GM23338 (cell line): ENCODE results near the gene MPHOSPH8. TPM values are rescaled to one million over a fixed set of nuclear protein-coding genes. Genes with fewer than 3 reads are reported as not detected.

ENCODE experiments used
- ATAC-seq: fragments of 200-7000 bp; cut with Tn5 transposase; 3 replicates; pipeline ENCODE4 v1.9.1; 2020
- DNase-seq: peaks from one replicate; pipeline ENCODE4 v3.0.0-alpha.2; 2015; ENCODE audit warnings: low spot score
- H2AFZ ChIP-seq: fragments of 200-600 bp; sonication (generic); 2 replicates; pipeline ENCODE4 v1.8.0; 2016; ENCODE audit warnings: antibody characterized with exemption, mild to moderate bottlenecking, moderate library complexity
- H3F3A ChIP-seq: fragments of 200-600 bp; sonication (generic); replicated peaks from 2 replicates; pipeline ENCODE4 v1.8.0; 2017; ENCODE audit warnings: antibody characterized with exemption, mixed run types, low read depth
- H3K27ac ChIP-seq: fragments of 200-600 bp; sonication (generic); 2 replicates; pipeline ENCODE4 v1.6.1; 2016; ENCODE audit warnings: low read depth
- H3K27me3 ChIP-seq: fragments of 200-600 bp; sonication (generic); 2 replicates; pipeline ENCODE4 v1.8.0; 2016; ENCODE audit warnings: mild to moderate bottlenecking, mixed run types, moderate library complexity; ENCODE audit not compliant: insufficient read depth
- H3K36me3 ChIP-seq: fragments of 200-600 bp; sonication (generic); 2 replicates; pipeline ENCODE4 v1.8.0; 2016; ENCODE audit warnings: mild to moderate bottlenecking; ENCODE audit not compliant: insufficient read depth
- H3K4me1 ChIP-seq: fragments of 200-600 bp; sonication (generic); 2 replicates; pipeline ENCODE4 v1.8.0; 2016; ENCODE audit warnings: mild to moderate bottlenecking, moderate library complexity; ENCODE audit not compliant: insufficient read depth
- H3K4me2 ChIP-seq: fragments of 200-600 bp; sonication (generic); 2 replicates; pipeline ENCODE4 v1.7.1; 2017; ENCODE audit warnings: mixed run types
- H3K4me3 ChIP-seq: fragments of 200-600 bp; sonication (generic); 2 replicates; pipeline ENCODE4 v1.6.1; 2016; ENCODE audit warnings: mixed run types
- H3K79me2 ChIP-seq: fragments of 200-600 bp; sonication (generic); replicated peaks from 2 replicates; pipeline ENCODE4 v1.8.0; 2017; ENCODE audit warnings: mild to moderate bottlenecking; ENCODE audit not compliant: insufficient read depth
- H3K9me2 ChIP-seq: fragments of 200-600 bp; sonication (generic); 2 replicates; pipeline ENCODE4 v1.8.0; 2017; ENCODE audit not compliant: insufficient read depth
- H4K20me1 ChIP-seq: fragments of 200-600 bp; sonication (generic); replicated peaks from 2 replicates; pipeline ENCODE4 v1.8.0; 2017; ENCODE audit warnings: mild to moderate bottlenecking; ENCODE audit not compliant: insufficient read depth
- H3K27ac Mint-ChIP-seq: 2 replicates; pipeline ENCODE4 v1.8.0; 2020; ENCODE audit warnings: inconsistent platforms, mild to moderate bottlenecking, moderate library complexity, mixed read lengths
- H3K27me3 Mint-ChIP-seq: 3 replicates; pipeline ENCODE4 v1.8.0; 2022; ENCODE audit warnings: low read depth, mild to moderate bottlenecking, moderate library complexity, mixed read lengths, inconsistent platforms; ENCODE audit not compliant: insufficient read depth, poor library complexity
- H3K36me3 Mint-ChIP-seq: 3 replicates; pipeline ENCODE4 v1.8.0; 2021; ENCODE audit warnings: low read depth, mild to moderate bottlenecking, inconsistent platforms, moderate library complexity, mixed read lengths
- H3K4me1 Mint-ChIP-seq: 3 replicates; pipeline ENCODE4 v1.8.0; 2020; ENCODE audit warnings: mild to moderate bottlenecking, inconsistent platforms, mixed read lengths
- H3K4me3 Mint-ChIP-seq: 3 replicates; pipeline ENCODE4 v1.8.0; 2021; ENCODE audit warnings: moderate library complexity, mild to moderate bottlenecking, inconsistent platforms, mixed read lengths
- H3K9me3 Mint-ChIP-seq: 3 replicates; pipeline ENCODE4 v1.8.0; 2020; ENCODE audit warnings: moderate library complexity, mild to moderate bottlenecking, inconsistent platforms, mixed read lengths
- CREB1 ChIP-seq: fragments of 250-450 bp; sonication (Bioruptor Pico); IDR thresholded peaks from 2 replicates; pipeline ENCODE4 v1.5.0; 2020; ENCODE audit warnings: low read depth, mild to moderate bottlenecking, moderate library complexity
- EZH2 ChIP-seq: fragments of 200-600 bp; sonication (generic); IDR thresholded peaks from one replicate; pipeline ENCODE4 v1.8.0; 2017; ENCODE audit warnings: antibody characterized with exemption, mild to moderate bottlenecking, low read depth; ENCODE audit not compliant: unreplicated experiment
- EZH2phosphoT487 ChIP-seq: fragments of 200-600 bp; sonication (generic); IDR thresholded peaks from one replicate; pipeline ENCODE4 v1.8.1; 2018; ENCODE audit warnings: antibody characterized with exemption; ENCODE audit not compliant: unreplicated experiment
- JUNB ChIP-seq: IDR thresholded peaks from one replicate; pipeline ENCODE4 v1.6.1; 2016; ENCODE audit warnings: antibody characterized with exemption; ENCODE audit not compliant: unreplicated experiment
- NANOG ChIP-seq: IDR thresholded peaks from 2 replicates; pipeline ENCODE4 v1.6.1; 2016; ENCODE audit warnings: antibody characterized with exemption, borderline replicate concordance
- POLR2AphosphoS5 ChIP-seq: IDR thresholded peaks from 2 replicates; pipeline ENCODE4 v1.6.1; 2016; ENCODE audit warnings: antibody characterized with exemption, low read depth
- REST ChIP-seq: IDR thresholded peaks from one replicate; pipeline ENCODE4 v1.6.1; 2018; ENCODE audit warnings: antibody characterized with exemption; ENCODE audit not compliant: unreplicated experiment
- STAT1 ChIP-seq: IDR thresholded peaks from one replicate; pipeline ENCODE4 v1.6.1; 2016; ENCODE audit warnings: antibody characterized with exemption; ENCODE audit not compliant: unreplicated experiment
- ZNF114 ChIP-seq: fragments of 250-450 bp; sonication (Bioruptor Pico); IDR thresholded peaks from 2 replicates; pipeline ENCODE4 v1.5.0; 2020; ENCODE audit warnings: mild to moderate bottlenecking, moderate library complexity
- ZNF331 ChIP-seq: fragments of 250-450 bp; sonication (Bioruptor Pico); IDR thresholded peaks from 2 replicates; pipeline ENCODE4 v1.5.0; 2020; ENCODE audit warnings: low read depth, mild to moderate bottlenecking, moderate library complexity
- polyA plus RNA-seq: library from polyadenylated mRNA; unstranded; fragments of >200 nt; fragmentation: Nextera tagmentation; extraction: Ambion mirVana; gene quantifications from 2 replicates; pipeline ENCODE4 v1.2.1, GENCODE V29; 2016
- total RNA-seq: library from RNA; depleted of rRNA; stranded (reverse); fragments of >200 nt; shearing (Covaris generic); gene quantifications from 2 replicates; pipeline ENCODE4 v1.2.3, GENCODE V29; 2014
- TF ChIP-seq, protein P1 (sequence below), 2 experiments: fragments of 200-600 bp in 1 of 2; sonication (generic) in 1 of 2; conservative IDR thresholded peaks; 2 replicates each; pipeline versions ENCODE4 v1.5.1 to v1.6.1; 2016 to 2017; ENCODE audit warnings: antibody characterized with exemption in 2 of 2, low read depth in 2 of 2, mild to moderate bottlenecking in 2 of 2, moderate library complexity in 1 of 2
- TF ChIP-seq, protein P2 (sequence below): fragments of 250-450 bp; sonication (Bioruptor Pico); IDR thresholded peaks from 2 replicates; pipeline ENCODE4 v1.5.0; 2020; ENCODE audit warnings: mild to moderate bottlenecking, moderate library complexity
- TF ChIP-seq, protein P3 (sequence below): IDR thresholded peaks from 2 replicates; pipeline ENCODE4 v1.6.1; 2016; ENCODE audit warnings: antibody characterized with exemption

The MPHOSPH8 gene
- total and polyA plus RNA-seq, 2 experiments from 2014 or later: 15.6 to 31.9 TPM

DNA sequence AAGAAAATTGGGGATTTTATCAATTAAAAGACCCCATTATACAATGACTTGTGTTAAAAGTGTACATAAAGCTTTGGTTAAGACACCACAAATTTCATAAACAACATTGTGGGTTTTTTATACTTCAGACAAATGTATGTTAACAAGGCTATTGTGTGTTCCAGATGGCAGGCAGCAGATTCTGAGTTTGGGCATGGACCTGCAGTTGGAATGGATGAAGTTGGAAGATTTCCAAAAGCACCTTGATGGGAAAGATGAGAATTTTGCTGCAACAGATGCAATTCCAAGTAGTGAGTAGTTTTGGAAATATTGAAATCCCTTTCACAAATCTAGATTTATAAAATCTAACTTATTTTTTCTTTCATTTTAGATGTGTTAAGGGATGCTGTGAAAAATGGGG, 25.4 kb downstream of the MPHOSPH8 start:
- Histone ChIP-seq H3K9me2 (no peaks in the 10 kb centered on the region), H3K27ac (no peak overlapping the region), H4K20me1 (peaks cover 3% of the 10 kb centered on the region; the same call in 1 of the 2 replicates), H3K4me1 (no peaks in the 10 kb centered on the region), H2AFZ (no peak overlapping the region), H3K36me3 (peaks cover 9% of the 10 kb centered on the region), H3F3A (no peaks in the 10 kb centered on the region), H3K4me3 (no peak overlapping the region), H3K79me2 (no peaks in the 10 kb centered on the region), H3K27me3 (no peaks in the 10 kb centered on the region), H3K4me2 (no peak overlapping the region)
- no peak for ATAC-seq
- Mint-ChIP-seq H3K27ac (no peak overlapping the region), H3K36me3 (peaks cover 23% of the 10 kb centered on the region), H3K4me1 (no peaks in the 10 kb centered on the region), H3K4me3 (no peak overlapping the region), H3K9me3 (no peaks in the 10 kb centered on the region), H3K27me3 (peaks cover under 1% of the 10 kb centered on the region)
- no peak for DNase-seq
- TF ChIP-seq JUNB (no peak), ZNF114 (CRISPR knock-in tag) (no peak), EZH2 (no peak), STAT1 (no peak), REST (no peak), EZH2phosphoT487 (no peak), NANOG (no peak), CREB1 (CRISPR knock-in tag) (no peak), ZNF331 (CRISPR knock-in tag) (no peak), POLR2AphosphoS5 (no peak)
- TF ChIP-seq, protein P1, sequence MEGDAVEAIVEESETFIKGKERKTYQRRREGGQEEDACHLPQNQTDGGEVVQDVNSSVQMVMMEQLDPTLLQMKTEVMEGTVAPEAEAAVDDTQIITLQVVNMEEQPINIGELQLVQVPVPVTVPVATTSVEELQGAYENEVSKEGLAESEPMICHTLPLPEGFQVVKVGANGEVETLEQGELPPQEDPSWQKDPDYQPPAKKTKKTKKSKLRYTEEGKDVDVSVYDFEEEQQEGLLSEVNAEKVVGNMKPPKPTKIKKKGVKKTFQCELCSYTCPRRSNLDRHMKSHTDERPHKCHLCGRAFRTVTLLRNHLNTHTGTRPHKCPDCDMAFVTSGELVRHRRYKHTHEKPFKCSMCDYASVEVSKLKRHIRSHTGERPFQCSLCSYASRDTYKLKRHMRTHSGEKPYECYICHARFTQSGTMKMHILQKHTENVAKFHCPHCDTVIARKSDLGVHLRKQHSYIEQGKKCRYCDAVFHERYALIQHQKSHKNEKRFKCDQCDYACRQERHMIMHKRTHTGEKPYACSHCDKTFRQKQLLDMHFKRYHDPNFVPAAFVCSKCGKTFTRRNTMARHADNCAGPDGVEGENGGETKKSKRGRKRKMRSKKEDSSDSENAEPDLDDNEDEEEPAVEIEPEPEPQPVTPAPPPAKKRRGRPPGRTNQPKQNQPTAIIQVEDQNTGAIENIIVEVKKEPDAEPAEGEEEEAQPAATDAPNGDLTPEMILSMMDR (conservative IDR thresholded peaks at IDR 0.05; ENCODE audit: low read depth in 2 of 2): no peak
- TF ChIP-seq, protein P2, sequence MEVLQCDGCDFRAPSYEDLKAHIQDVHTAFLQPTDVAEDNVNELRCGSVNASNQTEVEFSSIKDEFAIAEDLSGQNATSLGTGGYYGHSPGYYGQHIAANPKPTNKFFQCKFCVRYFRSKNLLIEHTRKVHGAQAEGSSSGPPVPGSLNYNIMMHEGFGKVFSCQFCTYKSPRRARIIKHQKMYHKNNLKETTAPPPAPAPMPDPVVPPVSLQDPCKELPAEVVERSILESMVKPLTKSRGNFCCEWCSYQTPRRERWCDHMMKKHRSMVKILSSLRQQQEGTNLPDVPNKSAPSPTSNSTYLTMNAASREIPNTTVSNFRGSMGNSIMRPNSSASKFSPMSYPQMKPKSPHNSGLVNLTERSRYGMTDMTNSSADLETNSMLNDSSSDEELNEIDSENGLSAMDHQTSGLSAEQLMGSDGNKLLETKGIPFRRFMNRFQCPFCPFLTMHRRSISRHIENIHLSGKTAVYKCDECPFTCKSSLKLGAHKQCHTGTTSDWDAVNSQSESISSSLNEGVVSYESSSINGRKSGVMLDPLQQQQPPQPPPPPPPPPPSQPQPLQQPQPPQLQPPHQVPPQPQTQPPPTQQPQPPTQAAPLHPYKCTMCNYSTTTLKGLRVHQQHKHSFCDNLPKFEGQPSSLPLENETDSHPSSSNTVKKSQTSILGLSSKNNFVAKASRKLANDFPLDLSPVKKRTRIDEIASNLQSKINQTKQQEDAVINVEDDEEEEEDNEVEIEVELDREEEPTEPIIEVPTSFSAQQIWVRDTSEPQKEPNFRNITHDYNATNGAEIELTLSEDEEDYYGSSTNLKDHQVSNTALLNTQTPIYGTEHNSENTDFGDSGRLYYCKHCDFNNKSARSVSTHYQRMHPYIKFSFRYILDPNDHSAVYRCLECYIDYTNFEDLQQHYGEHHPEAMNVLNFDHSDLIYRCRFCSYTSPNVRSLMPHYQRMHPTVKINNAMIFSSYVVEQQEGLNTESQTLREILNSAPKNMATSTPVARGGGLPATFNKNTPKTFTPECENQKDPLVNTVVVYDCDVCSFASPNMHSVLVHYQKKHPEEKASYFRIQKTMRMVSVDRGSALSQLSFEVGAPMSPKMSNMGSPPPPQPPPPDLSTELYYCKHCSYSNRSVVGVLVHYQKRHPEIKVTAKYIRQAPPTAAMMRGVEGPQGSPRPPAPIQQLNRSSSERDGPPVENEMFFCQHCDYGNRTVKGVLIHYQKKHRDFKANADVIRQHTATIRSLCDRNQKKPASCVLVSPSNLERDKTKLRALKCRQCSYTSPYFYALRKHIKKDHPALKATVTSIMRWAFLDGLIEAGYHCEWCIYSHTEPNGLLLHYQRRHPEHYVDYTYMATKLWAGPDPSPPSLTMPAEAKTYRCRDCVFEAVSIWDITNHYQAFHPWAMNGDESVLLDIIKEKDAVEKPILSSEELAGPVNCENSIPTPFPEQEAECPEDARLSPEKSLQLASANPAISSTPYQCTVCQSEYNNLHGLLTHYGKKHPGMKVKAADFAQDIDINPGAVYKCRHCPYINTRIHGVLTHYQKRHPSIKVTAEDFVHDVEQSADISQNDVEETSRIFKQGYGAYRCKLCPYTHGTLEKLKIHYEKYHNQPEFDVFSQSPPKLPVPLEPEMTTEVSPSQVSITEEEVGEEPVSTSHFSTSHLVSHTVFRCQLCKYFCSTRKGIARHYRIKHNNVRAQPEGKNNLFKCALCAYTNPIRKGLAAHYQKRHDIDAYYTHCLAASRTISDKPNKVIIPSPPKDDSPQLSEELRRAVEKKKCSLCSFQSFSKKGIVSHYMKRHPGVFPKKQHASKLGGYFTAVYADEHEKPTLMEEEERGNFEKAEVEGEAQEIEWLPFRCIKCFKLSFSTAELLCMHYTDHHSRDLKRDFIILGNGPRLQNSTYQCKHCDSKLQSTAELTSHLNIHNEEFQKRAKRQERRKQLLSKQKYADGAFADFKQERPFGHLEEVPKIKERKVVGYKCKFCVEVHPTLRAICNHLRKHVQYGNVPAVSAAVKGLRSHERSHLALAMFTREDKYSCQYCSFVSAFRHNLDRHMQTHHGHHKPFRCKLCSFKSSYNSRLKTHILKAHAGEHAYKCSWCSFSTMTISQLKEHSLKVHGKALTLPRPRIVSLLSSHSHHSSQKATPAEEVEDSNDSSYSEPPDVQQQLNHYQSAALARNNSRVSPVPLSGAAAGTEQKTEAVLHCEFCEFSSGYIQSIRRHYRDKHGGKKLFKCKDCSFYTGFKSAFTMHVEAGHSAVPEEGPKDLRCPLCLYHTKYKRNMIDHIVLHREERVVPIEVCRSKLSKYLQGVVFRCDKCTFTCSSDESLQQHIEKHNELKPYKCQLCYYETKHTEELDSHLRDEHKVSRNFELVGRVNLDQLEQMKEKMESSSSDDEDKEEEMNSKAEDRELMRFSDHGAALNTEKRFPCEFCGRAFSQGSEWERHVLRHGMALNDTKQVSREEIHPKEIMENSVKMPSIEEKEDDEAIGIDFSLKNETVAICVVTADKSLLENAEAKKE (CRISPR knock-in tag): no peak
- TF ChIP-seq, protein P3, sequence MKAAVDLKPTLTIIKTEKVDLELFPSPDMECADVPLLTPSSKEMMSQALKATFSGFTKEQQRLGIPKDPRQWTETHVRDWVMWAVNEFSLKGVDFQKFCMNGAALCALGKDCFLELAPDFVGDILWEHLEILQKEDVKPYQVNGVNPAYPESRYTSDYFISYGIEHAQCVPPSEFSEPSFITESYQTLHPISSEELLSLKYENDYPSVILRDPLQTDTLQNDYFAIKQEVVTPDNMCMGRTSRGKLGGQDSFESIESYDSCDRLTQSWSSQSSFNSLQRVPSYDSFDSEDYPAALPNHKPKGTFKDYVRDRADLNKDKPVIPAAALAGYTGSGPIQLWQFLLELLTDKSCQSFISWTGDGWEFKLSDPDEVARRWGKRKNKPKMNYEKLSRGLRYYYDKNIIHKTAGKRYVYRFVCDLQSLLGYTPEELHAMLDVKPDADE: no peak
